Caco-2 (cell line): ENCODE measurements around the gene UST. TPM values are rescaled to one million over a fixed set of nuclear protein-coding genes. Genes with fewer than 3 reads are reported as not detected.

Experiments
- BruUV-seq: library from RNA; stranded (reverse); fragments of 400-500 nt; replicated peaks from 2 replicates; lab custom pipeline; 2021; lab: Mats Ljungman, UMichigan
- CTCF ChIA-PET: fragments of 300-600 bp; sonication (Branson Sonifier 250); formaldehyde crosslinking; loops from one replicate; lab custom pipeline; 2022; ENCODE audit warnings: antibody characterized with exemption; lab: Charles Lee
- POLR2A ChIA-PET: fragments of 300-600 bp; sonication (Branson Sonifier 250); formaldehyde crosslinking; loops from one replicate; lab custom pipeline; 2022; ENCODE audit warnings: antibody characterized with exemption; lab: Charles Lee
- DNase-seq, 2 experiments: peaks; one replicate each; pipeline versions ENCODE4 v3.0.0 to v3.0.0-alpha.2; 2020 to 2022
- H3K27me3 ChIP-seq: replicated peaks from 2 replicates; pipeline ENCODE4 v1.6.0; 2011; ENCODE audit warnings: low read length; ENCODE audit not compliant: control insufficient read depth, insufficient read depth
- H3K36me3 ChIP-seq: 2 replicates; pipeline ENCODE4 v1.5.1; 2011; ENCODE audit warnings: low read length; ENCODE audit not compliant: control insufficient read depth, insufficient read depth
- H3K4me1 ChIP-seq: fragments of 250-450 bp; sonication (Bioruptor Pico); 2 replicates; pipeline ENCODE4 v1.5.1; 2020; ENCODE audit warnings: mild to moderate bottlenecking
- H3K4me3 ChIP-seq: 2 replicates; pipeline ENCODE4 v1.5.1; 2011; ENCODE audit warnings: low read depth, mild to moderate bottlenecking, control low read depth, low read length
- H3K9me3 ChIP-seq: fragments of 250-450 bp; sonication (Bioruptor Pico); 2 replicates; pipeline ENCODE4 v1.5.1; 2020; ENCODE audit warnings: mild to moderate bottlenecking, moderate library complexity
- H3K27ac Mint-ChIP-seq: one replicate; pipeline ENCODE4 v1.8.0; 2022; ENCODE audit warnings: mixed read lengths; ENCODE audit not compliant: unreplicated experiment
- H3K27me3 Mint-ChIP-seq: one replicate; pipeline ENCODE4 v1.8.0; 2022; ENCODE audit warnings: mixed read lengths; ENCODE audit not compliant: insufficient read depth, unreplicated experiment
- H3K36me3 Mint-ChIP-seq: one replicate; pipeline ENCODE4 v1.8.0; 2022; ENCODE audit warnings: mild to moderate bottlenecking, mixed read lengths; ENCODE audit not compliant: insufficient read depth, unreplicated experiment
- H3K4me1 Mint-ChIP-seq: one replicate; pipeline ENCODE4 v1.8.0; 2022; ENCODE audit warnings: low read depth, mixed read lengths; ENCODE audit not compliant: unreplicated experiment
- H3K4me3 Mint-ChIP-seq: one replicate; pipeline ENCODE4 v1.8.0; 2022; ENCODE audit warnings: mild to moderate bottlenecking, moderate library complexity, mixed read lengths; ENCODE audit not compliant: unreplicated experiment
- H3K9me3 Mint-ChIP-seq: one replicate; pipeline ENCODE4 v1.8.0; 2022; ENCODE audit warnings: mixed read lengths; ENCODE audit not compliant: unreplicated experiment
- CTCF ChIP-seq, 2 experiments: fragments of 200-600 bp in 1 of 2; IDR thresholded peaks; 1 replicate in 1 of 2; 2 replicates in 1 of 2; pipeline versions ENCODE4 v1.5.1 to v1.8.0; 2011 to 2022; ENCODE audit warnings: antibody characterized with exemption in 1 of 2, control low read depth in 1 of 2, inconsistent platforms in 1 of 2, low read depth in 1 of 2, low read length in 1 of 2, mild to moderate bottlenecking in 1 of 2, moderate library complexity in 1 of 2; ENCODE audit not compliant: insufficient read depth in 1 of 2, severe bottlenecking in 1 of 2, unreplicated experiment in 1 of 2
- intact Hi-C: fragments of 100-400 bp; cut with micrococcal nuclease; formaldehyde crosslinking; loops from one replicate; pipeline ENCODE4 v1.10.0; 2022; ENCODE audit not compliant: unreplicated experiment
- total RNA-seq: library from RNA; stranded (reverse); gene quantifications from 2 replicates; pipeline ENCODE4 v1.2.3, GENCODE V29; 2022

The UST gene
- total RNA-seq, 1 experiment from 2014 or later: not detected

DNA sequence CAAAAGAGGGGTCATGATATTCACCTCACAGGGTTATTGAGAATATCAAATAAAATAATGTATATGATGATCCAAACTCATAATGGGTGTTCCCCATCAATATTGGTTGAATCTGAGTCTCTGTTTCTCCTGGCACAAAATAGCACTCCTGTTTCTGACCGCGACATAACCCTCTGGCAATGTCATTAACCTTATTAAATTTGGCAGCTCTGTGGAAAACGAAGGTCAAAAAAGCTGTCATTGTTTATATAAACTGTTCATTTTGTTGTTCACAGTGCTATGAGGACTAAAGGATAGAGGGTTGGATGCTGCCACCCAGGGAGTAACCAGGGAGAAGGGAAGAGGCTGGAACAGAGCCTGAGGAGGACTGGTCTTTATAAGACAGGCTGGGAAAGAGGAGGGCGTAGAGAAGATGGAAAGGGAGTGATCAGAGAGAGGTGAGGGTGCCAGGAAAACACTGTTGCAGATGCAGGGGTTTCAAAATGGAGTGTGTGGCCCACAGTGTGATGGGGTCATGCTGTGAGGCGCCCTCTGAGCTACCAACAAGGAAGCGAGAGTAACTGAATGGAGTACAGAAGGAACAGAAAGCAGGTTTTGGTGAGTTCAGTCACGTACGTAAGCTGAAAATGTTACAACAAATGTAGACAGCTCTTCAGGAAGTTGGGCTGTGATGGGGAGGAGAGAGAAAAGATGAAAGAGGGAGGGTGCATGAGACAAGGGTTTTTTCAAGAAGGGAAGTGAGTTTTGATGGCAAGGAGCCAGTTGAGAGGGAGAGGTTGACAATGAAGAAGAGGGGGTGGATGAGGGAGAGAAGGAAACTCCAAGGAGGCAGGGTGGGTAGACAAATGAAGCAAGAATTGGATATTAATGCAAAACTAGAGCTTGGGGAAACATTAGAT lies 319.1 kb downstream of the UST start:
- Mint-ChIP-seq H3K27ac (no peak overlapping the region), H3K9me3 (no peaks in the 10 kb centered on the region), H3K36me3 (no peaks in the 10 kb centered on the region), H3K27me3 (peaks cover 7% of the 10 kb centered on the region), H3K4me3 (no peak overlapping the region), H3K4me1 (no peaks in the 10 kb centered on the region)
- peaks cover 4% of the 10 kb centered on the region; the same call in 1 of the 2 replicates for H3K4me1 ChIP-seq
- no TSS peak for BruUV-seq
- no peak for DNase-seq
- H3K9me3 ChIP-seq: no peaks in the 10 kb centered on the region
- intact Hi-C loops: no loop called here
- ChIA-PET POLR2A (no interaction called here), CTCF (interaction anchor here (0.6 kb wide), 1 partner anchor 500 kb away, joined by 6 read pairs; the partner anchor contains the start of gene GINM1)
- no peaks in the 10 kb centered on the region for H3K36me3 ChIP-seq
- no peak overlapping the region for H3K4me3 ChIP-seq
- TF ChIP-seq CTCF (IDR thresholded peaks at IDR 0.05; ENCODE audit: insufficient read depth in 1 of 2, low read depth in 1 of 2, low read length in 1 of 2, severe bottlenecking in 1 of 2, unreplicated experiment in 1 of 2): no peak
- H3K27me3 ChIP-seq: no peaks in the 10 kb centered on the region; the same call in 1 of the 2 replicates

GRCh38 chr6:149071997-149072396 lies 325.2 kb downstream of the UST start:
- ChIA-PET CTCF (no interaction called here), POLR2A (no interaction called here)
- no peaks in the 10 kb centered on the region for H3K4me1 Mint-ChIP-seq
- H3K27ac Mint-ChIP-seq: no peak overlapping the region
- no peaks in the 10 kb centered on the region for H3K9me3 Mint-ChIP-seq
- H3K4me1 ChIP-seq: no peaks in the 10 kb centered on the region; the same call in 1 of the 2 replicates
- no TSS peak for BruUV-seq
- TF ChIP-seq CTCF (IDR thresholded peaks at IDR 0.05; ENCODE audit: insufficient read depth in 1 of 2, low read depth in 1 of 2, low read length in 1 of 2, severe bottlenecking in 1 of 2, unreplicated experiment in 1 of 2): no peak
- no peaks in the 10 kb centered on the region for H3K27me3 ChIP-seq
- H3K9me3 ChIP-seq: no peaks in the 10 kb centered on the region
- H3K4me3 Mint-ChIP-seq: no peak overlapping the region
- no peak overlapping the region for H3K4me3 ChIP-seq
- H3K36me3 Mint-ChIP-seq: no peaks in the 10 kb centered on the region
- H3K36me3 ChIP-seq: no peaks in the 10 kb centered on the region
- intact Hi-C loops: no loop called here
- no peak for DNase-seq
- no peaks in the 10 kb centered on the region for H3K27me3 Mint-ChIP-seq

GRCh38 chr6:149074832-149075258 lies 328.0 kb downstream of the UST start:
- intact Hi-C loops: no loop called here
- Mint-ChIP-seq H3K9me3 (no peaks in the 10 kb centered on the region), H3K36me3 (no peaks in the 10 kb centered on the region), H3K4me3 (no peak overlapping the region), H3K27me3 (no peaks in the 10 kb centered on the region), H3K27ac (no peak overlapping the region), H3K4me1 (no peaks in the 10 kb centered on the region)
- CTCF ChIA-PET: interaction anchor here (0.7 kb wide), 1 partner anchor 357 kb away, joined by 3 read pairs; no protein-coding TSS in a partner anchor
- no peak for TF ChIP-seq CTCF (IDR thresholded peaks at IDR 0.05; ENCODE audit: insufficient read depth in 1 of 2, low read depth in 1 of 2, low read length in 1 of 2, severe bottlenecking in 1 of 2, unreplicated experiment in 1 of 2)
- Histone ChIP-seq H3K36me3 (no peaks in the 10 kb centered on the region), H3K4me1 (no peaks in the 10 kb centered on the region; the same call in 1 of the 2 replicates), H3K9me3 (no peaks in the 10 kb centered on the region), H3K4me3 (no peak overlapping the region), H3K27me3 (no peaks in the 10 kb centered on the region)
- no peak for DNase-seq
- BruUV-seq: no TSS peak
- POLR2A ChIA-PET: no interaction called here
